GM12892 (cell line): ENCODE data around the gene ATP1A3.

ENCODE experiments used
- DNase-seq: peaks from one replicate; pipeline ENCODE4 v3.0.0; 2011; ENCODE audit not compliant: insufficient read length
- FAIRE-seq: peaks from 2 replicates; lab custom pipeline; 2011; peaks lifted over from hg19 to GRCh38; lab: Jason Lieb, UNC
- POLR2A ChIP-seq: IDR thresholded peaks from 2 replicates; pipeline ENCODE4 v1.6.1; 2011; ENCODE audit warnings: low read depth, low read length, control low read depth
- POLR2AphosphoS5 ChIP-seq: IDR thresholded peaks from 2 replicates; pipeline ENCODE4 v1.6.1; 2011; ENCODE audit warnings: low read depth, low read length, control low read depth
- TAF1 ChIP-seq: IDR thresholded peaks from 2 replicates; pipeline ENCODE4 v1.6.1; 2011; ENCODE audit warnings: low read depth, mild to moderate bottlenecking, control low read depth, low read length, borderline replicate concordance

ATP1A3 gene

GRCh38 chr19:41968751-41969595, 25.1 kb downstream of the ATP1A3 start:
- FAIRE-seq (no peak), DNase-seq (no peak)
- TF ChIP-seq POLR2A, result no peak
- no peak for TF ChIP-seq TAF1
- TF ChIP-seq POLR2AphosphoS5, result no peak

GRCh38 chr19:41967054-41967783, 26.8 kb downstream of the ATP1A3 start:
- no peak for TF ChIP-seq TAF1
- TF ChIP-seq POLR2A, result no peak
- no peak for TF ChIP-seq POLR2AphosphoS5
- no peak for DNase-seq
- no peak for FAIRE-seq

- no peak for DNase-seq
- no peak for FAIRE-seq
- TF ChIP-seq TAF1, result no peak
- no peak for TF ChIP-seq POLR2A
- TF ChIP-seq POLR2AphosphoS5, result no peak
Observed at GRCh38 chr19:41965106-41965505, 28.9 kb downstream of the ATP1A3 start.

- FAIRE-seq (no peak), DNase-seq (no peak)
- TF ChIP-seq TAF1 (no peak), POLR2A (no peak), POLR2AphosphoS5 (no peak)
Observed at GRCh38 chr19:41960973-41961372, 33.1 kb downstream of the ATP1A3 start.

GRCh38 chr19:41959056-41960053, 34.7 kb downstream of the ATP1A3 start, which contains the start of gene RABAC1:
Gene RABAC1 (minus strand): TSS chr19:41959321. CDS start chr19:41959292, 29 bp downstream.
- FAIRE-seq (peak; percentile 95), DNase-seq (peak; percentile 97)
- TF ChIP-seq POLR2A (peak; percentile 61; the same call in 1 of the 2 replicates), POLR2AphosphoS5 (no peak), TAF1 (0 out of 2 replicates have a peak, but pooled peaks have one; percentile 50)

- DNase-seq, result peak; percentile 91
- FAIRE-seq, result peak; percentile 96
- TF ChIP-seq POLR2A, result no peak; the same call in 1 of the 2 replicates
- no peak for TF ChIP-seq TAF1
- no peak for TF ChIP-seq POLR2AphosphoS5
Observed at GRCh38 chr19:41958367-41959055, 35.5 kb downstream of the ATP1A3 start.

GRCh38 chr19:41957838-41958366, 36.1 kb downstream of the ATP1A3 start:
- FAIRE-seq (peak; percentile 96), DNase-seq (peak; percentile 83)
- TF ChIP-seq TAF1 (no peak), POLR2A (no peak), POLR2AphosphoS5 (no peak)

- no peak for FAIRE-seq
- DNase-seq, result no peak
- TF ChIP-seq TAF1, result no peak
- TF ChIP-seq POLR2AphosphoS5, result no peak
- no peak for TF ChIP-seq POLR2A
Observed at GRCh38 chr19:41957161-41957837, 36.7 kb downstream of the ATP1A3 start.

- no peak for FAIRE-seq
- DNase-seq, result no peak
- TF ChIP-seq POLR2A (no peak), TAF1 (no peak), POLR2AphosphoS5 (no peak)
Observed at GRCh38 chr19:41956621-41957020, 37.4 kb downstream of the ATP1A3 start.

GRCh38 chr19:41955521-41955920, 38.5 kb downstream of the ATP1A3 start:
- FAIRE-seq (no peak), DNase-seq (no peak)
- TF ChIP-seq POLR2A (no peak), TAF1 (no peak), POLR2AphosphoS5 (no peak)
